Endothelial cell of umbilical vein (primary cell): ENCODE results near the gene KCNA2. TPM values are rescaled to one million over a fixed set of nuclear protein-coding genes. Genes with fewer than 3 reads are reported as not detected.

Experiments
- BruUV-seq: library from RNA; stranded (reverse); fragments of 400-500 nt; replicated peaks from 2 replicates; lab custom pipeline; 2021; lab: Mats Ljungman, UMichigan
- CTCF ChIA-PET: fragments of 300-600, 350-600 bp; sonication (Branson Sonifier 250); formaldehyde crosslinking; loops from one replicate; lab custom pipeline; 2021; ENCODE audit warnings: antibody characterized with exemption, inconsistent platforms; lab: Charles Lee
- POLR2A ChIA-PET: fragments of 300-600, 350-600 bp; sonication (Branson Sonifier 250); formaldehyde crosslinking; loops from one replicate; lab custom pipeline; 2021; ENCODE audit warnings: antibody characterized with exemption, inconsistent platforms; lab: Charles Lee
- DNase-seq: peaks from one replicate; pipeline ENCODE4 v3.0.0-alpha.2; 2011; ENCODE audit warnings: low read depth, low spot score
- FAIRE-seq: peaks from 2 replicates; lab custom pipeline; 2011; peaks lifted over from hg19 to GRCh38; lab: Jason Lieb, UNC
- H2AFZ ChIP-seq: 2 replicates; pipeline ENCODE4 v1.6.0; 2012; ENCODE audit warnings: low read depth, low read length, control low read depth, inconsistent platforms
- H3K27ac ChIP-seq: 2 replicates; pipeline ENCODE4 v1.5.1; 2011; ENCODE audit warnings: low read depth, mild to moderate bottlenecking, control low read depth, low read length, moderate library complexity; ENCODE audit not compliant: insufficient read depth
- H3K27me3 ChIP-seq, 2 experiments: 2 replicates each; pipeline versions ENCODE4 v1.6.0 to v1.6.1; 2011; ENCODE audit warnings: low read length in 2 of 2, mixed read lengths in 1 of 2; ENCODE audit not compliant: control insufficient read depth in 2 of 2, insufficient read depth in 2 of 2
- H3K36me3 ChIP-seq, 2 experiments: 2 replicates in 1 of 2; 3 replicates in 1 of 2; pipeline ENCODE4 v1.5.1; 2011; ENCODE audit warnings: low read length in 2 of 2, mild to moderate bottlenecking in 1 of 2, moderate library complexity in 1 of 2; ENCODE audit not compliant: control insufficient read depth in 2 of 2, insufficient read depth in 2 of 2; ENCODE audit errors: extremely low read depth in 1 of 2
- H3K4me1 ChIP-seq: 3 replicates; pipeline ENCODE4 v1.5.1; 2011; ENCODE audit warnings: mild to moderate bottlenecking, low read length; ENCODE audit not compliant: control insufficient read depth, insufficient read depth; ENCODE audit errors: extremely low read depth
- H3K4me2 ChIP-seq: 2 replicates; pipeline ENCODE4 v1.6.1; 2011; ENCODE audit warnings: low read length, control low read depth, mixed read lengths; ENCODE audit not compliant: insufficient read depth
- H3K4me3 ChIP-seq, 3 experiments: fragments of 200-600 bp in 1 of 3; sonication (generic), shearing (Covaris generic) in 1 of 3; replicated peaks in 1 of 3; 2 replicates each; pipeline ENCODE4 v1.5.1; 2011 to 2016; ENCODE audit warnings: control low read depth in 3 of 3, low read length in 3 of 3, mild to moderate bottlenecking in 2 of 3, inconsistent platforms in 1 of 3, low read depth in 1 of 3, moderate library complexity in 1 of 3; ENCODE audit not compliant: insufficient read depth in 1 of 3
- H3K79me2 ChIP-seq: 2 replicates; pipeline ENCODE4 v1.6.0; 2012; ENCODE audit warnings: low read length, inconsistent platforms; ENCODE audit not compliant: control insufficient read depth, insufficient read depth
- H3K9ac ChIP-seq: replicated peaks from 2 replicates; pipeline ENCODE3; 2011; ENCODE audit warnings: low read length, control low read depth; ENCODE audit not compliant: insufficient read depth; ENCODE audit errors: extremely low read depth
- H3K9me1 ChIP-seq: replicated peaks from 3 replicates; pipeline ENCODE4 v1.6.0; 2011; ENCODE audit warnings: mild to moderate bottlenecking, low read length; ENCODE audit not compliant: control insufficient read depth, insufficient read depth; ENCODE audit errors: extremely low read depth
- H3K9me3 ChIP-seq: replicated peaks from 2 replicates; pipeline ENCODE4 v1.5.1; 2012; ENCODE audit warnings: low read length, inconsistent platforms; ENCODE audit not compliant: control insufficient read depth, insufficient read depth
- H4K20me1 ChIP-seq: replicated peaks from 2 replicates; pipeline ENCODE3; 2011; ENCODE audit warnings: mild to moderate bottlenecking, low read length; ENCODE audit not compliant: control insufficient read depth, insufficient read depth; ENCODE audit errors: extremely low read depth
- EZH2 ChIP-seq: IDR thresholded peaks from 2 replicates; pipeline ENCODE4 v1.6.1; 2012; ENCODE audit warnings: borderline replicate concordance, low read depth, mild to moderate bottlenecking, moderate library complexity, low read length, inconsistent platforms; ENCODE audit not compliant: severe bottlenecking
- FOS ChIP-seq: IDR thresholded peaks from 2 replicates; pipeline ENCODE4 v1.6.1; 2011; ENCODE audit warnings: mild to moderate bottlenecking, low read length, moderate library complexity, borderline replicate concordance; ENCODE audit not compliant: insufficient read depth
- GATA2 ChIP-seq: IDR thresholded peaks from 2 replicates; pipeline ENCODE4 v1.7.0; 2011; ENCODE audit warnings: low read depth, mild to moderate bottlenecking, moderate library complexity, mixed read lengths, low read length; ENCODE audit not compliant: insufficient read length, insufficient read depth
- JUN ChIP-seq: IDR thresholded peaks from 2 replicates; pipeline ENCODE4 v1.6.1; 2011; ENCODE audit warnings: borderline replicate concordance, low read depth; ENCODE audit not compliant: insufficient read length, insufficient read depth
- MYC ChIP-seq: IDR thresholded peaks from one replicate; pipeline ENCODE4 v1.6.1; 2011; ENCODE audit warnings: mild to moderate bottlenecking, low read depth, low read length
- POLR2A ChIP-seq: IDR thresholded peaks from 2 replicates; pipeline ENCODE4 v1.6.1; 2012; ENCODE audit warnings: low read depth, mild to moderate bottlenecking, control low read depth, low read length
- POLR2AphosphoS5 ChIP-seq: IDR thresholded peaks from 2 replicates; pipeline ENCODE4 v1.6.1; 2012; ENCODE audit warnings: low read depth, mild to moderate bottlenecking, control low read depth, low read length, moderate library complexity; ENCODE audit not compliant: insufficient read depth
- dilution Hi-C: fragments of 300-500 bp; cut with MboI; formaldehyde crosslinking; loops from one replicate; pipeline ENCODE4 v1.15.0; 2019; ENCODE audit warnings: low sequenced_read_pairs; ENCODE audit not compliant: extremely low pct_ligation_motif_present
- intact Hi-C: fragments of 100-400 bp; cut with micrococcal nuclease; formaldehyde crosslinking; loops from one replicate; pipeline ENCODE4 v1.10.0; 2022
- polyA plus RNA-seq, 4 experiments: library from polyadenylated mRNA; depleted of rRNA in 3 of 4; stranded (reverse) in 3 of 4; unstranded in 1 of 4; fragments of >200 nt; gene quantifications; 2 replicates each; pipeline versions ENCODE4 v1.2.1 to v1.2.3, GENCODE V29; 2011 to 2012; ENCODE audit warnings: missing spikeins in 1 of 4
- total RNA-seq: library from RNA; stranded (reverse); gene quantifications from 2 replicates; pipeline ENCODE4 v1.2.3, GENCODE V29; 2021
- TF ChIP-seq, protein P1 (sequence below), 2 donors: IDR thresholded peaks; 1 replicate in 1 of 2; 2 replicates in 1 of 2; pipeline ENCODE4 v1.5.1; 2011; ENCODE audit warnings: low read length in 2 of 2, mild to moderate bottlenecking in 2 of 2, moderate library complexity in 2 of 2, control low read depth in 1 of 2, inconsistent platforms in 1 of 2, low read depth in 1 of 2; ENCODE audit not compliant: insufficient read depth in 1 of 2; ENCODE audit errors: extremely low read depth in 1 of 2
- TF ChIP-seq, protein P2 (sequence below): IDR thresholded peaks from 2 replicates; pipeline ENCODE4 v1.6.1; 2011; ENCODE audit not compliant: insufficient read depth, insufficient read length

The KCNA2 gene
- total and polyA plus RNA-seq, 2 donors (not counting 3 experiments of a cell fraction or from before 2014, with no cell fraction given): not detected

DNA sequence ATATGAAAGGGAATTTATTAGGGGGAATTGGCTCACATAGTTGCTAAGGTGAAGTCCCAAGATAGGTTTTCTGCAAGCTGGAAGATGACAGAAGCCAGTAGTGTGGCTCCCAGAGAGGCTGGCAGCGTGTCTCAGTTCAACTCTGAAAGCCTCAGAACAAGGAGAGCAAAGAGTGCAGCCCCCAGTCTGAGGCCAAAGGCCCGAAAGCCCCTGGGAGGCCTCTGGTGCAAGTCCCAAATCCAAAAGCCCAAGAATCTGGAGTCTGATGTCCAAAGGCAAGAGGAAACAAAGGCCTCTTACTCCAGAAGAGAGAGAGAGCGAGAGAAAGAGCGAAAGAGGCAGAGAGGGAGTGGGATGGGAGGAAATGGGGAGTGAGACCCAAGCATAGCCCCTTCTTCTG is 18.3 kb downstream of the KCNA2 start:
- no peak overlapping the region for H2AFZ ChIP-seq
- ChIA-PET POLR2A (no interaction called here), CTCF (no interaction called here)
- no peak for FAIRE-seq
- H3K9me1 ChIP-seq: no peaks in the 10 kb centered on the region
- H3K36me3 ChIP-seq: no peaks in the 10 kb centered on the region
- intact Hi-C loops (no loop called here), dilution Hi-C loops (no loop called here)
- H3K4me2 ChIP-seq: no peak overlapping the region
- no peaks in the 10 kb centered on the region for H3K4me1 ChIP-seq
- no peak overlapping the region for H3K4me3 ChIP-seq
- BruUV-seq: no TSS peak
- H3K79me2 ChIP-seq: no peaks in the 10 kb centered on the region
- H4K20me1 ChIP-seq: no peaks in the 10 kb centered on the region
- TF ChIP-seq EZH2 (no peak), POLR2A (no peak), GATA2 (no peak), FOS (no peak)
- TF ChIP-seq, protein P1, sequence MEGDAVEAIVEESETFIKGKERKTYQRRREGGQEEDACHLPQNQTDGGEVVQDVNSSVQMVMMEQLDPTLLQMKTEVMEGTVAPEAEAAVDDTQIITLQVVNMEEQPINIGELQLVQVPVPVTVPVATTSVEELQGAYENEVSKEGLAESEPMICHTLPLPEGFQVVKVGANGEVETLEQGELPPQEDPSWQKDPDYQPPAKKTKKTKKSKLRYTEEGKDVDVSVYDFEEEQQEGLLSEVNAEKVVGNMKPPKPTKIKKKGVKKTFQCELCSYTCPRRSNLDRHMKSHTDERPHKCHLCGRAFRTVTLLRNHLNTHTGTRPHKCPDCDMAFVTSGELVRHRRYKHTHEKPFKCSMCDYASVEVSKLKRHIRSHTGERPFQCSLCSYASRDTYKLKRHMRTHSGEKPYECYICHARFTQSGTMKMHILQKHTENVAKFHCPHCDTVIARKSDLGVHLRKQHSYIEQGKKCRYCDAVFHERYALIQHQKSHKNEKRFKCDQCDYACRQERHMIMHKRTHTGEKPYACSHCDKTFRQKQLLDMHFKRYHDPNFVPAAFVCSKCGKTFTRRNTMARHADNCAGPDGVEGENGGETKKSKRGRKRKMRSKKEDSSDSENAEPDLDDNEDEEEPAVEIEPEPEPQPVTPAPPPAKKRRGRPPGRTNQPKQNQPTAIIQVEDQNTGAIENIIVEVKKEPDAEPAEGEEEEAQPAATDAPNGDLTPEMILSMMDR (IDR thresholded peaks at IDR 0.05; ENCODE audit: extremely low read depth in 1 of 2, insufficient read depth in 1 of 2, low read depth in 1 of 2, low read length in 2 of 2): no peak
- H3K9ac ChIP-seq: no peak overlapping the region
- no peak overlapping the region for H3K27ac ChIP-seq
- no peaks in the 10 kb centered on the region for H3K27me3 ChIP-seq
- no peaks in the 10 kb centered on the region for H3K9me3 ChIP-seq
- DNase-seq: no peak

DNA sequence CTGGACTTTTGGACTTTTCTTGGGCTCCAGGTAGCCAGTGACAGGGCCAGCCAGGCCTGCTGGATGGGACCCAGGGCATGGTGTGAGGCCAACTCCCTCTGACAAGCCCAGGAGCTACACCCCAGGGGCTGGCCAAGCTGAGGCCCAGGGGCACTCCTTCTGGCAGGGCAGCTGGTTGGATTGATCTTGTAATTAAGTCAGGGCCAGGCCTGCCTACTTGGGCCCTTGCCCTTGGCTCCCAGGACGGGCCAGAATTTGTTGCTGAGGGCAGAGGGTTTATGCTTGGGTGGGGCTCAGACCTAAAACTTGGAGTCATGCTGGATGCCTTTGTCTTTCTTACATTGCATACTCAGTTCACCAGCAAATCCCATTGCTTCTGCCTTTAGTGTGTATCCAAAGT is 20.7 kb downstream of the KCNA2 start:
- no peak for TF ChIP-seq EZH2
- TF ChIP-seq, protein P1 (IDR thresholded peaks at IDR 0.05; ENCODE audit: extremely low read depth in 1 of 2, insufficient read depth in 1 of 2, low read depth in 1 of 2, low read length in 2 of 2): no peak
- no peak for TF ChIP-seq GATA2
- TF ChIP-seq POLR2A: no peak
- TF ChIP-seq MYC: no peak
- no peak for TF ChIP-seq FOS
- TF ChIP-seq, protein P2, sequence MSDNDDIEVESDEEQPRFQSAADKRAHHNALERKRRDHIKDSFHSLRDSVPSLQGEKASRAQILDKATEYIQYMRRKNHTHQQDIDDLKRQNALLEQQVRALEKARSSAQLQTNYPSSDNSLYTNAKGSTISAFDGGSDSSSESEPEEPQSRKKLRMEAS: no peak
- TF ChIP-seq POLR2AphosphoS5: no peak
- no peak for TF ChIP-seq JUN
- Histone ChIP-seq H4K20me1 (no peaks in the 10 kb centered on the region), H3K79me2 (no peaks in the 10 kb centered on the region), H3K27me3 (no peaks in the 10 kb centered on the region), H3K4me2 (no peak overlapping the region), H3K27ac (no peak overlapping the region), H3K9ac (no peak overlapping the region), H2AFZ (no peak overlapping the region), H3K9me1 (no peaks in the 10 kb centered on the region), H3K36me3 (no peaks in the 10 kb centered on the region), H3K9me3 (no peaks in the 10 kb centered on the region), H3K4me1 (no peaks in the 10 kb centered on the region), H3K4me3 (no peak overlapping the region)
- dilution Hi-C loops (no loop called here), intact Hi-C loops (no loop called here)
- CTCF ChIA-PET: no interaction called here
- FAIRE-seq (no peak), DNase-seq (no peak)
- POLR2A ChIA-PET: no interaction called here
- BruUV-seq: no TSS peak
